Gastroesophageal sphincter (tissue), 4 donors: Measurements from ENCODE around the gene ZNF787. TPM values are rescaled to one million over a fixed set of nuclear protein-coding genes. Genes with fewer than 3 reads are reported as not detected.

Source experiments
- ATAC-seq: fragments of 150-250 bp; one replicate; pipeline ENCODE4 v1.9.1; 2016; ENCODE audit warnings: mild to moderate bottlenecking, moderate library complexity
- H3K27ac ChIP-seq, 4 donors: fragments of 200-600 bp; sonication (generic) in 3 of 4; 1 replicate in 3 of 4; 2 replicates in 1 of 4; pipeline ENCODE4 v1.5.1; 2016 to 2019
- H3K27me3 ChIP-seq: fragments of 200-600 bp; sonication (generic); one replicate; pipeline ENCODE4 v1.5.1; 2019
- H3K36me3 ChIP-seq, 2 donors: fragments of 200-600 bp; sonication (generic); one replicate each; pipeline ENCODE4 v1.5.1; 2019; ENCODE audit warnings: control low read depth in 1 of 2
- H3K4me1 ChIP-seq, 3 donors: fragments of 200-600 bp; sonication (generic); 1 replicate in 2 of 3; 2 replicates in 1 of 3; pipeline ENCODE4 v1.5.1; 2016 to 2019; ENCODE audit warnings: control low read depth in 2 of 3
- H3K4me3 ChIP-seq, 2 donors: fragments of 200-600 bp; sonication (generic); one replicate each; pipeline ENCODE4 v1.5.1; 2019; ENCODE audit warnings: mild to moderate bottlenecking in 1 of 2, moderate library complexity in 1 of 2
- H3K9me3 ChIP-seq, 3 donors: fragments of 200-600 bp; sonication (generic); one replicate each; pipeline ENCODE4 v1.5.1; 2017 to 2019; ENCODE audit warnings: control low read depth in 2 of 3
- EP300 ChIP-seq: sonication (generic); formaldehyde crosslinking; IDR thresholded peaks from one replicate; pipeline ENCODE4 v1.6.1; 2017; ENCODE audit warnings: antibody characterized with exemption, mild to moderate bottlenecking
- POLR2A ChIP-seq, 2 donors: fragments of 450-650 bp; IDR thresholded peaks; one replicate each; pipeline ENCODE4 v1.6.1; 2017; ENCODE audit warnings: antibody characterized with exemption in 2 of 2, mild to moderate bottlenecking in 2 of 2, moderate library complexity in 1 of 2
- POLR2AphosphoS5 ChIP-seq: sonication (generic); formaldehyde crosslinking; IDR thresholded peaks from one replicate; pipeline ENCODE4 v1.6.1; 2017; ENCODE audit warnings: antibody characterized with exemption
- WGBS, 2 donors: methylation state at CpG; one replicate each; pipeline ENCODE4 v1.1.5; 2018; ENCODE audit warnings: low coverage in 1 of 2; 5-methylcytosine and 5-hydroxymethylcytosine counted together
- total RNA-seq, 4 donors: library from RNA; depleted of rRNA; stranded (reverse); fragments of >200 nt; gene quantifications; one replicate each; pipeline ENCODE4 v1.1.0, GENCODE V29; 2016
- TF ChIP-seq, protein P1 (sequence below), 4 experiments: fragments of 200-600 bp in 2 of 4; fragments of 450-650 bp in 2 of 4; sonication (generic) in 1 of 4; IDR thresholded peaks; one replicate each; pipeline ENCODE4 v1.5.1; 2017 to 2019; ENCODE audit warnings: antibody characterized with exemption in 4 of 4, mild to moderate bottlenecking in 2 of 4, moderate library complexity in 2 of 4

Gene ZNF787
- total RNA-seq, 4 donors from 2014 or later = 18.6 to 31.8 (median 19.7) TPM

DNA sequence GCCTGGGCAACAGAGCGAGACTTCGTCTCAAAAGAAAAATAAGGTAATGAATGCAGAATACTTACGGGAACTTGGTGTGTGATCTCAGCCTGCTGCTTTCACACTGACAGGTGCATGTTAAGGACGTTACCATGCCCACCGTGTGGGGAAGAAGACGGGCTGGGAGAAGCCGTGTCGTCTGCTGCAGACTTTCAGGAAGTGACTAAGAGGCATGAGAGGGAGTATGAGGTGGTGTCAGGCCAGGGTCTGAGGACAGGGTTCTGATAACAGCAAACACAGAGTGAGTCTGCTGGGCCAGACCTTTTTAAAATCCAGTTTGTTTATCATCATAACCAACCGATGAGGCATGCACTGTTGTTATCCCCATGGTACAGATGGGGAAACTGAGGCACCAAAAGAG lies 41.2 kb upstream of the ZNF787 start:
- ATAC-seq = no peak
- Histone ChIP-seq H3K27ac (no peak overlapping the region), H3K27me3 (peaks cover 8% of the 10 kb centered on the region), H3K4me3 (no peak overlapping the region), H3K4me1 (no peaks in the 10 kb centered on the region), H3K36me3 (peaks cover 0 to 51% of the 10 kb centered on the region in 2 donors), H3K9me3 (no peaks in the 10 kb centered on the region)
- TF ChIP-seq POLR2A (IDR thresholded peaks at IDR 0.05) = no peak
- TF ChIP-seq, protein P1, sequence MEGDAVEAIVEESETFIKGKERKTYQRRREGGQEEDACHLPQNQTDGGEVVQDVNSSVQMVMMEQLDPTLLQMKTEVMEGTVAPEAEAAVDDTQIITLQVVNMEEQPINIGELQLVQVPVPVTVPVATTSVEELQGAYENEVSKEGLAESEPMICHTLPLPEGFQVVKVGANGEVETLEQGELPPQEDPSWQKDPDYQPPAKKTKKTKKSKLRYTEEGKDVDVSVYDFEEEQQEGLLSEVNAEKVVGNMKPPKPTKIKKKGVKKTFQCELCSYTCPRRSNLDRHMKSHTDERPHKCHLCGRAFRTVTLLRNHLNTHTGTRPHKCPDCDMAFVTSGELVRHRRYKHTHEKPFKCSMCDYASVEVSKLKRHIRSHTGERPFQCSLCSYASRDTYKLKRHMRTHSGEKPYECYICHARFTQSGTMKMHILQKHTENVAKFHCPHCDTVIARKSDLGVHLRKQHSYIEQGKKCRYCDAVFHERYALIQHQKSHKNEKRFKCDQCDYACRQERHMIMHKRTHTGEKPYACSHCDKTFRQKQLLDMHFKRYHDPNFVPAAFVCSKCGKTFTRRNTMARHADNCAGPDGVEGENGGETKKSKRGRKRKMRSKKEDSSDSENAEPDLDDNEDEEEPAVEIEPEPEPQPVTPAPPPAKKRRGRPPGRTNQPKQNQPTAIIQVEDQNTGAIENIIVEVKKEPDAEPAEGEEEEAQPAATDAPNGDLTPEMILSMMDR (IDR thresholded peaks at IDR 0.05) = no peak
- no peak for TF ChIP-seq EP300
- no peak for TF ChIP-seq POLR2AphosphoS5
- WGBS, 2 donors = 49 to 56% methylated on average over 9 of the region's 9 CpGs

DNA sequence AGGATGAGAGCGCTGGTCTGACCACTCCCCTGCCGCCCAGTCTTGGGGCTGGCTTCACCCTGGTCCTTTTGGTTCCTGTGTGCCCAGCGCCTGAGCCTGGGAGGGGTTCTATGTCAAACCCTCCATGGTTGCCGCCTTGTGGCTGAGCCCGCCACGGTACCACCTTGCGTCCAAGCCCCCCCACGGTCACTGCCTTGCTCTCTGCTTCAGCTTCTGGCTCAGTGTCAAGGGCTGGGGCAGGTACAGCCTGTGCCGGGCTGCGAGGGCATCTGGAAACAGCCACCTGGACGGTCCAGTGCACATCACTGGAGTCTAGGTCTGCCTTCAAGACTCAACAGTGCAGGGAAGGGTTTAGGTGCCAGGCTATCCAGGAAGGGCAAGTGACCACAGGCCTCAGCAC lies 40.4 kb upstream of the ZNF787 start:
- ATAC-seq = no peak
- WGBS, 2 donors = no CpG with 5 or more reads among the region's 11 CpGs
- no peak overlapping the region for H3K4me3 ChIP-seq
- H3K27me3 ChIP-seq = peaks cover 3% of the 10 kb centered on the region
- peaks cover 0 to 58% of the 10 kb centered on the region in 2 donors for H3K36me3 ChIP-seq
- no peak for TF ChIP-seq POLR2AphosphoS5
- TF ChIP-seq, protein P1 (IDR thresholded peaks at IDR 0.05) = no peak
- H3K4me1 ChIP-seq = peaks cover 0 to 1% (median 0%) of the 10 kb centered on the region in 3 donors
- H3K9me3 ChIP-seq = no peaks in the 10 kb centered on the region
- no peak overlapping the region for H3K27ac ChIP-seq

DNA sequence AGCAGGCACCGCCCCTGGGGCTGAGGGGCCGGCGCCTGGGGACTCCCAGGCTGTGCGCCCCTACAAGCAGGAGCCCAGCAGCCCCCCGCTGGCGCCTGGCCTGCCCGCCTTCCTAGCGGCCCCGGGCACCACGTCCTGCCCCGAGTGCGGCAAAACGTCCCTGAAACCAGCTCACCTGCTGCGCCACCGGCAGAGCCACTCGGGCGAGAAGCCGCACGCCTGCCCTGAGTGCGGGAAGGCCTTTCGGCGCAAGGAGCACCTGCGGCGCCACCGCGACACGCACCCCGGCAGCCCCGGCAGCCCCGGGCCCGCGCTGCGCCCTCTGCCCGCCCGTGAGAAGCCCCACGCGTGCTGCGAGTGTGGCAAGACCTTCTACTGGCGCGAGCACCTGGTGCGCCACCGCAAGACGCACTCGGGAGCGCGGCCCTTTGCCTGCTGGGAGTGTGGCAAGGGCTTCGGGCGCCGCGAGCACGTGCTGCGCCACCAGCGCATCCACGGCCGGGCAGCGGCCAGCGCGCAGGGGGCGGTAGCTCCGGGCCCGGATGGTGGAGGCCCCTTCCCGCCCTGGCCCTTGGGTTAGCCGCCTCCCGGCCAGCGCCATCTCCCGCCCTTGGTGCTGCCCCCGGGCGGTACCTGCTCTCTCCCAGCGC lies 38.7 kb upstream of the ZNF787 start:
- WGBS, 2 donors = 92% methylated on average over 16 of the region's 69 CpGs; no CpG with 5 or more reads in 1 of the 2 donors
- TF ChIP-seq, protein P1 (IDR thresholded peaks at IDR 0.05) = no peak
- TF ChIP-seq EP300 (no peak), POLR2AphosphoS5 (no peak), POLR2A (IDR thresholded peaks at IDR 0.05) (no peak)

DNA sequence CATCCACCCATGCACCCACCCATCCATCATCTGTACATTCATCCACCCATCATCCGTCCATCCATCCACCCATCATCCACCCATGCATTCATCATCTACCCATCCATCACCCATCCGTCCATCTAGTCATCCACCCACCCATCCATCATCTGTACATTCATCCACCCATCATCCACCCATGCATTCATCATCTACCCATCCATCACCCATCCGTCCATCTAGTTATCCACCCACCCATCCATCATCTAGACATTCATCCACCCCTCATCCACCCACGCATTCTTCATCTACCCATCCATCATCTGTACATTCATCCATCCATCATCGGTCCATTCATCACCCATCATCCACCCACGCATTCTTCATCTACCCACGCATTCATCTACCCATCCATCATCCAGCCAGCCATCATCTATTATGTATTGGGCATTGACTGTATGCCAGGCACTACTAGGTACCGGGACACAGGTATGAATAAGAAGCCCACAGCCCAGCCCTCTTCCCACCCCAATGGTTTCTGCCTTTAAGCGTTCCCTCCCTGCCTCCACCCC lies 38.0 kb upstream of the ZNF787 start:
- no peaks in the 10 kb centered on the region for H3K9me3 ChIP-seq
- H3K4me3 ChIP-seq = no peak overlapping the region
- 88 to 91% methylated on average over 7 to 9 of the region's 9 CpGs for WGBS, 2 donors
- H3K27ac ChIP-seq = no peak overlapping the region
- peaks cover 0 to 15% (median 0%) of the 10 kb centered on the region in 3 donors for H3K4me1 ChIP-seq
- ATAC-seq = no peak
- TF ChIP-seq POLR2AphosphoS5 = no peak
- TF ChIP-seq POLR2A (IDR thresholded peaks at IDR 0.05) = no peak
- no peak for TF ChIP-seq EP300
- TF ChIP-seq, protein P1 (IDR thresholded peaks at IDR 0.05) = no peak
- peaks cover 0 to 83% of the 10 kb centered on the region in 2 donors for H3K36me3 ChIP-seq
- no peaks in the 10 kb centered on the region for H3K27me3 ChIP-seq

More for the DNA sequence above, 38.7 kb upstream of the ZNF787 start:
- Histone ChIP-seq H3K4me1 (peaks cover 0 to 14% (median 0%) of the 10 kb centered on the region in 3 donors), H3K27me3 (no peaks in the 10 kb centered on the region), H3K9me3 (no peaks in the 10 kb centered on the region), H3K27ac (no peak overlapping the region), H3K4me3 (no peak overlapping the region), H3K36me3 (peaks cover 0 to 76% of the 10 kb centered on the region in 2 donors)
- no peak for ATAC-seq
